Activated naive CD4-positive, alpha-beta T cell treated with Interleukin-2 at 50 U/mL for 16 hours (primary cell): Measurements from ENCODE around the gene ADORA2B.
"Not testable (repeated sequence)": the region's sequence is repeated elsewhere in the genome, so short reads cannot be mapped to it uniquely, and the experiment has no call there.

Source experiments
- DNase-seq: peaks from one replicate; pipeline ENCODE4 v3.0.0-alpha.2; 2020

Gene ADORA2B

DNA sequence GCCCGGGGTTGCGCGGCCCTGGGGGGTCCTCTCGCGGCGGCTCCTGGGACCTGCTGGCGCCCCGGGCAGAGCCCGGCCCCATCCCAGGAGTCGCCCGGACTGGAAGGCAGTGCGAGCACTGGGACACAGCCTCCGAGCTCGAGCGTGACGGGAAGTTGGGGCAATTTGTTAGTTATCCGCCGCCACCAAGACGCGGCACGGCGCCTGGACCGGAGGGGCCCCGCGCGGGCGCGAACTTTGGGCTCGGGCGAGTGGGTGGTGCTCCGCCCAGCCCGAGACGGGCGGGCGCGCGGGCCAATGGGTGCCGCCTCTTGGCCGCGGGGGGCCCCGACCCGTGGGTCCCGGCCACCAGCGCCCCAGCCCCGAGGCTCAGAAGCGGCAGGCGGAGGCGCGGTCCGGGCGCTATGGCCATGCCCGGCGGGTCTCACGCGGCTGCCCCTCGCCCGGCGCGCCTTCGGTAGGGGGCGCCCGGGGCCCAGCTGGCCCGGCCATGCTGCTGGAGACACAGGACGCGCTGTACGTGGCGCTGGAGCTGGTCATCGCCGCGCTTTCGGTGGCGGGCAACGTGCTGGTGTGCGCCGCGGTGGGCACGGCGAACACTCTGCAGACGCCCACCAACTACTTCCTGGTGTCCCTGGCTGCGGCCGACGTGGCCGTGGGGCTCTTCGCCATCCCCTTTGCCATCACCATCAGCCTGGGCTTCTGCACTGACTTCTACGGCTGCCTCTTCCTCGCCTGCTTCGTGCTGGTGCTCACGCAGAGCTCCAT lies at the start of gene ADORA2B:
TSS of gene ADORA2B (plus strand) at position 372 of the 768 bp plus-strand sequence. CDS start at position 491, 119 bp downstream.
- peak; percentile 57 for DNase-seq

DNA sequence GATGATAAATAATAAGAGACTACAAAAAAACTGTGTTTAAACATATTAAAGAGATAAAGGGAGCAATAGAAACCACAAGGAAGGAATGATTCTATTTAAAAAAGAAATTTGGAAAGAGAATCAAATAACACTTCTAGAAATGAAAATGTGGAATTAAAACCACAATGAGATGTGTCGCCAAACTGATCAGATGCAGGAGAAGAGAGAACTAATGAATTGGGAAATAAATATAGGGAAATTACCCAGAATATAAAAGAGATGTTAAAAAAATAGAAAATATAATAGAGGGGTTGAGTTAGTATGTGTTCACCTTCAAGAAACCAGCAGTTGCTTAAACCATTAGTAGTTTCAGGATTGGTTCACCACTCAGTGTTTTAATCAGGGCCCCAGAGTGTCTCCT lies 48.7 kb upstream of the ADORA2B start:
- DNase-seq: no peak

DNA sequence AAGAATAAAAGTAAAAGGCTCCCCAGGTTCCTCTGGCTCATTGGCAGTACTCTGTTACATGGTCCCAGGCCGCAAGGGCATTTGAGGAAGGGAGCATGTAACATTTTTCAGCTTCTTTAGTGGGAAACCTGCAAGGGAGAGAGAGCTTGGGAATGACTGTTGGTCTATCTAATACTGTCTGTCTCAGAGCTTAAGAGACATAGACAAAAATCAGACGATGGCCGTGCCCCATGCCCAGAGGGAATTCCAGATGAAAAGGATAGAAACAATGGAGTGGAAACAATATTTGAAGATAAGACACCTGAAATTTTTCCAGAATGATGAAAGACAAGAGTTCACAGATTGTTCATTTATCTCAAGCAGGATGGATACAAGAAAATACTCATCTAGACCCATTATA lies 48.1 kb upstream of the ADORA2B start:
- no peak for DNase-seq

DNA sequence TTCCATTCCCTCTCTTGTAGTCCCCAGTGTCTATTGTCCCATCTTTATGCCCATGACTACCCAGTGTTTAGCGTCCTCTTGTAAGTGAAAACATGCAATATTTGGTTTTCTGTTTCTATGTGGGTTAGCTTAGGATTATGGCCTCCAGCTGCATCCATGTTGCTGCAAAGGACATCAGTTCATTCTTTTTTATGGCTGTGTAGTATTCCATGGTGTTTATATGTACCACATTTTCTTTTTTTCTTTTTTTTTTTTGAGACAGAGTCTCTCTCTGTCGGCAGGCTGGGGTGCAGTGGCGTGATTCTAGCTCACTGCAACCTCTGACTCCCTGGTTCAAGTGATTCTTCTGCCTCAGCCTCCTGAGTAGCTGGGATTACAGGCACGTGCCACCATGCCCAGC lies 45.3 kb upstream of the ADORA2B start:
- DNase-seq: not testable (repeated sequence)

DNA sequence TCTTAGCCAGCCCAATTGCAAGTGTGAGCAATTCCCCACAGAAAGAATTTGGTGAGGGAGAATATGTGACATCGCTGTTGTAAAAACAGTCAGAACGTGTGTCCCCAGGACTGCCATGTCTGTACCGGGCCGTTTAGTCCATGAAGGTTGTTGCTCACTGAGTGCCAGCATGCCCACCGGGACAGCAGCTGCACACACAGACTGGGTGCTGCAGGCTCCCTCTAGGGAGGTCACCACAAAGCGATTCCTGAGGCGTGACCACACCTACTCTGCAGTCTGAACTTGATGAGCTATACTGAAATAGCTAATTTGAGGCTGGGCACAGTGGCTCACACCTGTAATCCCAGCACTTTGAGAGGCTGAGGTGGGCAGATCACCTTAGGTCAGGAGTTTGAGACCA lies 44.1 kb upstream of the ADORA2B start:
- no peak for DNase-seq

DNA sequence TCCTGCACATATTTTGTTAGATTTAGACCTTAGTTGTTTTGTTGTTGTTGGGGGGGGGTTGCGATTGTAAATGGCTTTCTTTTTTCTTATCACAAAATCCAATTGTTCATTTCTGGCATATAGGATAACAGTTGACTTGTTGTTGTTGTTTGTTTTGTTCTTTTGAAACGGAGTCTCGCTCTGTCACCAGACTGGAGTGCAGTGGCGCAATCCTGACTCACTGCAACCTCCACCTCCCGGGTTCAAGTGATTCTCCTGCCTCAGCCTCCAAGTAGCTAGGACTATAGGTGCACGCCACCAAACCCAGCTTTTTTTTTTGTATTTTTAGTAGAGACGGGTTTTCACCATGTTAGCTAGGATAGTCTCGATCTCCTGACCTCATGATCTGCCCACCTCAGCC lies 39.7 kb upstream of the ADORA2B start:
- DNase-seq: not testable (repeated sequence)

DNA sequence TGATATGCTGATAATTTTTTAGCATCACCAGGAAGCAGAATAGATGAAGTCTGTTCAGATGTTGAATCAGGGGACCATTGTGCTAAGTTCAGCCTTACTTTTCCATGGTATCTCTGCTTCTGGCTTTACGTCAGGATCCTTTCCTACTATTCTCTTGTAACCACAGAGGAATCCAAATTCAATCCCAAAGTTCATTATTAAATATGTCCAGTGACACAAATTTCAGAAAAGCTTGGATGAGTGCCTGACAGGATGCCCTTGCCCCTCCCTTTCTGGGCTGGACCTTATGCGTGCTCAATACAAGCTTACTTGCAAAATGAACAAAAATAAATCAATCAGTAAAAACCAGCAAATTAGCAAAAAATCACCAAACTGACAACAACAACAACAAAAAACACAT lies 37.6 kb upstream of the ADORA2B start:
- no peak for DNase-seq

DNA sequence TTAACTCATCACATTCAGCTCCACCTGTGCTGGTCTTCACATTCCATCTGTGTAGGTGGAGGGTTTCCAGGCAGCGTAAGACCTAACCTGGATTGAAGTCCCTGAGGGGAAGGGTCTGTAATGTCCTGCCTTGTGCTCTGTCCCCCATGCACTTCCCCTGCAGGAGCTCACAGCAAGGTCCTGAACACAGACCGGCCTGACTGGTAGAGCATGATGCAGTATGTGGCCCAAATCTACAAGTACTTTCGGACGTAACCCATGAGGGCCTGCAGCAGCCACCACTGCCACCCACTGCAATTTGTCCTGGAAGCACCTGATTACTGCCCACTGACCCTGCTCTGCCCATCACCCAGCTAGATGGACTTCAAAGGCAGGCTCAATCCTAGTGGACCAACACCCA lies 36.6 kb upstream of the ADORA2B start:
- no peak for DNase-seq

DNA sequence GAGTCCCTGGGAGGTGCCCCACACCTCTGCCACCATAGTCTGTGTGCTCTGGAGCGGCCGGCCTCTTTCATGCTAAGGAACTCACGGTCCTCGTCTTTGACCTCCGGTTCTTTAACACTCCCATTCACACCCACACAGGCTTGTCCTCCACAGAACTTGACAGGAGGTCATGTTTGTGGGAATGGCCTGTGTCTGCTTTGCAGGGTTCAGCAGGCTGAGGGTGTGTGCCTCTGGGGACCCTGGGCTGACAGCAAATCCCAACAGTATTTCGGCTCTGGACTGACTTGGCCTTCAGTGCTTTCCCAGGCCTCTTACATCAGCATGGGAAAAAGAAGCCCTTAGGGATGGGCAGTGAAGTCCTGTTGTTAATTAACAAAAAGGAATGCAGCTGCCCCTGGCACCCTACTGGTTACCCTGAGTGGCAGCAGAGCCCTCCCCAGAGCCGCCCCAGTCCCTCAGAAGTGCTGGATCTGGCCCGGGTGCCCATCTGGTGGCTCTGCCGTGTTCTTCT lies 35.4 kb upstream of the ADORA2B start:
- no peak for DNase-seq

DNA sequence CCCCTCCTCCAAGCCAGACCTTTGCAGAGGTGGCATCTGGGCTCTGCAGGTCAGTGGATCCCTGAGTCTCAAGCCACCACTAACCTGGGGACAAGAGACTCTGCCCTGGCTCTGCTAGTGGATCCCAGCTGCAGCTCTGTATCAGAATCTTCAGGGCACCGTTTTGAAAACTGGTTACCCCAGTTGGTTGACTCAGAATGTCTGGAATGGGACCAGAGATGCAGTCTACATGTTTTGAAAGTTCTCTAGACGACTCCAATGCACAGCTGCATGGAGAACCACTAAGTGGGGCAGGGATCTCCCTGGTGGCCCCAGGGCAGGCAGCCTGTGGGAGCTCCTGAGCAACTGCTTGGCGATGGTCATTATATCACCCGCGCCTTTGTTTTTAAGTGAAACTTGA lies 34.1 kb upstream of the ADORA2B start:
- no peak for DNase-seq

DNA sequence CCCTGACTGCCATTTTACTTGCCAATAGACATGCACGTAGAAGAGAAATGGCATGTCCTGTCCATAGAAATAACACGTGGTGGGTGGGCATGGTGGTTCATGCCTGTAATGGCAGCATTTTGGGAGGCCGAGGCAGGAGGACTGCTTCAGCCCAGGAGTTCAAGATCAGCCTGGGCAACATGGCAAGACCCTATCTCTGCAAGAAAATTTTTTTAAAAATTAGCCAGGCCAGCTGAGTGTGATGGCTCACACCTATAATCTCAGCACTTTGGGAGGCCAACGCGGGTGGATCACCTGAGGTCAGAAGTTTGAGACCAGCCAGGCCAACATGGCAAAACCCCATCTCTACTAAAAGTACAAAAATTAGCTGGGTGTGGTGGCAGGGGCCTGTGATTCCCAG lies 33.2 kb upstream of the ADORA2B start:
- not testable (repeated sequence) for DNase-seq

DNA sequence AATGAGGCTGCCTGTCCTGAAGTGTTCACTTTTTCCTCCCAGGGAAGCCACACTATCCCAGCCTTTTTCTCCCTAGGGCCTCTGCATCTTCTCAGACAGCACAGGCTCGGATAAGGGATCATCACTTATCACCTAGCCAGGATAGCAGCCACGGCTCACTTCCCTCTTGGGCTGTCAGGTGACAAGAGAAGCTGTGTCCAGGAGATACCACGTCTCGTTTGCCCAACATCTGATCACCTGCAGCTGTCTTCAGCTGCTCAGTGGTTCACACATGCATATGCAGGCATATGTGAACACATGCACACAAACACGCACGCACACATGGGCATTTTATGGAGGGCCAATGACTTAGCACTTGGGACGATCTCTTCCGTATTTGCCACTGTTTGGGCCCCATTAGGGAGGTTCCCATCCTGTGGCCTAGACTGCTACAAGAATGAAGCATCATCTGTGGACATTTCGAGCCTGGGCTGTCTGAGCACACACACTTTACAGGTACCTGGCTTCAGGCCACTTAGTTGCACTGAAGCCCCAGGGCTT lies 32.4 kb upstream of the ADORA2B start:
- no peak for DNase-seq

DNA sequence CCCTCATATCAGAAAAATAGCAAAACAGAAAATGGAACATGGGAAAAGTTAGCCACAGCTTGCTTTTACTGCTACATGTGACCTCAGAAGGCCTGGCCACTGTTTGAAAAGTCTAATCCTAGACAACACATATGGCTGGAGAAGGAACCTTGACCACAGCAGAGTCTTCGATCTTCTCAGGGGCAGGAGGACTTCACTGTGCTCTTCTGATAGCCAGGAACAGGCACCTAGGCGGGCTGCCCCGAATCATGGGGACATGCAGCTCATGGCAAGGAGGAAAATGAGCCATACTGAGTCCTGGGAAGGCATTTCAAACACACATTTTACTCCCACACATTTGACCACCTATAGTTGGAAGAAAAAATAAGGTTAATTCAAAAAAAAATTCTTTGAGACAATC lies 31.1 kb upstream of the ADORA2B start:
- no peak for DNase-seq

DNA sequence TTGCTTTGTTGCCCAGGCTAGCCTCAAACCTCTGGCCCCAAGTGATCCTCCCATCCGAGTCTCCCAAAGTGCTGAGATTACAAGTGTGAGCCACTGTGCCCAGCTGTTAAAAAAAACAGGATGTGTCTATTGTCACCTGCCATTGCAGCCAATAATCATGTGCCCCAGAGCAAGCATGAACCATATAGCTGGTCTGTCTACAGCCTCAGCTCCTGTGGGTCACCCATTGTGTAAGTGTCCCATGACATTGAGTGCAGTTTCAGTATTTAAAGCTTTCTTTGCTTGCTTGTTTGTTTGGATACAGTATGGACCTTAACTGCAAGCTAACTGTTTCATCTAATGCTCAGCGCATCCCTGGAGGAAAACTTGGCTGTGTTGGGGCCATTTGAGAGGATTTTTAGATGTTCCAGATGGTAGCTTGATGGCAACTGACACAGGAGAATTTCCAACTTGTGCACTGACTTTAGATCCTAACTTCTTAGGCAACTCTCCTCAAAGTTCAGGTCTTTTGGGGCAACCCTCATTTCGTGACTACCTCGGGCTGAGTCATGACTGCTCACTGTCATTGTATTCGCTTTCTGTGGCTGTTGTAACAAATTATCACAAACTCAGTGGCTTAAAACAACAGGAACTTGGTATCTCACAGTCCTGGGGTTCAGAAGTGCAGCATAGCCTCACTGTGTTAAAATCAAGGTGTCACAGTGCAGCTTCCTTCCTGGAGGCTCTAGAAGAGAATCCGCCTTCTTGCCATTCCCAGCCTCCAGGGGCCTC lies 30.3 kb upstream of the ADORA2B start:
- no peak for DNase-seq

DNA sequence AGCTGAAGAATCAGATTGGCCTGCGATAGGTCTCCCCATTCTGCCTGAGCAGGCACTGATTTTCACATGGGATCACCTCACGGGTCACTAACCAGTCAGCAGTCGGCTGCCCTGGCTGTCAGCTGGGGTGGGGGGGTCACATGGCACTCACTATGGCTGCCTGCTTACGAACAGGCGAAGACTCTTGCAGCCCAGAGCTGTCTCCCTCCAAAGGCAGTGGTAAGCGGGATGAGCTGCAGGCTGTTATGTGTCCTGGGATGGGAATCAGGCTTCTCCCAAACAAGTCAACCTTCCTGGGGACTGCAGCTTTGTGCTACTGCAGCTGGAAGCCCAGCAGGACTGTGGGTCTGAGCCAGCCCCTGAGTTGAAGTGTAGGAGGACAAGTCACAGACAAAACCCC lies 29.0 kb upstream of the ADORA2B start:
- no peak for DNase-seq

DNA sequence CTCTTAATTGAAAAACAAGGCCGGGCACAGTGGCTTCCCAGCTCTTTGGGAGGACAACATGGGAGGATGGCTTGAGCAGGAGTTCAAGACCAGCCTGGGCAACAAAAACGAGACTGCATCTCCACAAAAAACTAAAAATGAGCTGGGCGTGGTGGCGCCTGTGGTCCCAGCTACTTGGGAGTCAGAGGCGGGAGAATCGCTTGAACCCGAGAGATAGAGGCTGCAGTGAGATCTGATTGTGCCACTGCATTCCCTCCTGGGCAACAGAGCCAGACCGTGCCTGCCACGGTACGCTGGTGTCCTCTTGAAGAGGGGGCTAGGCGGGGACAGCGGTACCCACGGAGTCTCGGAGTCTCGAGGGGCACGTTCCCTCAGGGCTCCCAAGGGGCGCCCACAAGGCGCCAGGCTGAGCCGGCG lies 27.9 kb upstream of the ADORA2B start:
- DNase-seq: no peak

DNA sequence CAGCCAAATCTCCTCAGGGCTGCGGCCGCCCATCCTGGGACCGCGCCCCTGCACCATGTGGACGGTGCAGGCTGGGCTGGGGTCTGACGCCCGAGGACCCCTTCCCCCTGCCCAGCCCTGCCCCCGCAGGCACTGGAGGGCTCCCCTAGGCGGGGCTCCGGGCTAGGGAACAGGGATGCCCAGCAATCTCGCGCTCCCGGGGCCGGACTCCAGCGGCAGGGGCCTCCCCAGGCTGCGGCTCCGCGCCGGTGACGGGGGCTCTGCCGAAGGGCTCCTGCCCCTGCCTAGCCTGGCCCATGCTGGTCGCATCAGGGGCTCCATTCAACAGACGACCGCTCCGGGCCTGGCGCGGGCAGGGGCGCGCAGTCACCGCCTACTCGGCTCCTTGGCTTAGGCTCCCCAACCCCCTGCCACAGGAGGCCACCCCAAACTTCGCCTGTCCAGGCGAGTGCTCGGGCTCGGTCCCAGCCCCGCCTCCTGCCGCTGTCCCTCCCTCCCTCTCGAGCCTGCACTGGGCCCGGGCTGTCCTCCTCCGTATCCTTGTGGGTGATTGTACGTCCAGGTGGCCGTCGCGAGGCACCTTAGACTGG lies 27.4 kb upstream of the ADORA2B start:
- DNase-seq: no peak

DNA sequence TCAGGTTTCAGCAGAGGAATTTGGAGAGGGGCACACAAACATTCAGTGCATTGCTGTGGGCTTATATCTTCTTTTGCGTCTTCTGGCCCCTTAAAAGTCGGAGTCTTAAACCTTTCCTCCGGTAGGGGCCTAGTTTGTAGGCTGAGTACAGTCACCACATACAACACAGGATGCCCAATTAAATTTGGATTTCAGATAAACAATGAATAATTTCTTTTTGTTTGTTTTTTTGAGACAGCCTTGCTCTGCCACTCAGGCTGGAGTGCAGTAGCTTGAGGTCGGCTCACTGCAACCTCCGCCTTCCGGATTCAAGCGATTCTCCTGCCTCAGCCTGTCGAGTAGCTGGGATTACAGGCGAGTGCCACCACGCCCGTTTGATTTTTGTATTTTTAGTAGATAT lies 26.7 kb upstream of the ADORA2B start:
- DNase-seq: no peak

DNA sequence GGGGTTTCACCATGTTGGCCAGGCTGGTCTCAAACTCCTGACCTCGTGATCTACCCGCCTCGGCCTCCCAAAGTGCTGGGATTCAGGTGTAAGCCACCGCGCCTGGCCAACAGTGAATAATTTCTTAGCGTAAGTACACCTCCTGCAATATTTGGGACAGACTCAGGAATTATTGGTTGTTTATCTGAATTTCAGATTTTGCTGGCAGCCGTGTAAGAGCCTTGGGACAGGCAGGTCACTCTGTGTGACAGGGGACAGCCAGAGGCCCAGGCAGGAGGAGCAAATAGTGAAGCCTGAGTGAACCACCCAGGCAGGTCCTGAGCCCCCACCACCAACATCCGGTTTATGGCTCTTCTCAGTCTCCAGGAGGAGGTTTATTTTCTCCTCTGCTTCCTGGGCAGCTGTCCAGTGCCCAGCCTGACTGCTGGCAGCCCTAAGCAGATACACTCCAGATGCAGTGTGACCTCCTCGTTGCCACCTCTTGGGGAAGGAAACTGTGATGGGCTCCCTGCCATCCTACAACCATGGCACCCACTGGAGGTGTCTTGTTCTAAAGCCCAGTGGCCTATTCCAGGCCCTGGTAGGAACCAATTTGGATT lies 26.2 kb upstream of the ADORA2B start:
- DNase-seq: no peak

DNA sequence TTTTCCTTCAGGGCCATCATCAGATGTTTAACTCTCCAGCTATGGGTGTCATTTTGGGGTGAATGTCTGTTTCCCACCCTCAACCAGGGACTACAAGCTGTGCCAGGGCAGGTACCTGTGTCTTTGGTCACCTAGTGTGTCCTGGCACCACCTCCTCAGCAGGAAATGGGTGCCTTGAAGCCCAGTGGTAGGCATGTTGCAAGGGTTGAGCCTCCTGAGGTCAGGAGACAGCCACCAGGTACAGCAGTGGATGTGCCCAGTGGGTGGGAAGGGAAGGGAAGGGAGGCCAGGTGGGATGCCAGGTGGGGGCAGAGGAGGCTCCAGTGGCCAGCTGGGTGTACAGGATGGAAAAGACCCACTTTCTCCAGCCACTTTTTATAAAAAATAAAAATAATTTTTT lies 25.5 kb upstream of the ADORA2B start:
- no peak for DNase-seq

DNA sequence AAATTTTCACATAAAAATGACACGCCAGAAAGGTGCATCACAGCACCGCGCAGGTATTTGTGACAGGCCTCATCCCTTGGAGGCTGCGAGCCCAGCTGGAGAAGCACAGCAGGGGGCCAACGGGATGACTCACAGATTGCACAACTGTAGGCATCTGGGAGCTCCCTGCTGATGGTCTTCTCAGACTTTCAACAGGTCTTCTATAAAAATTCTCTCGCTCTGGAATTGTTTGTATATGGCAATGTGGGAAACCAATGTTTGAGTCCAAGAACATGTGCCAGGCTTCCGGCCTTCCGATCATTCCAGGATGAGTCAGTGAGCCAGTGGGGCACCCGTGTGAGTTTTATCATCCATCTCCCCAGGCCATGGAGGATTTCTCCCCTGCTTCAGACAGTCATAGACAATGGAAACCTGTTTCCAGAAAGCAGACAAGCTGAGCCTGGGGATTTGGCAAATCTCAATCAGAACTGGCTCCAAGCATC lies 24.1 kb upstream of the ADORA2B start:
- DNase-seq: no peak

DNA sequence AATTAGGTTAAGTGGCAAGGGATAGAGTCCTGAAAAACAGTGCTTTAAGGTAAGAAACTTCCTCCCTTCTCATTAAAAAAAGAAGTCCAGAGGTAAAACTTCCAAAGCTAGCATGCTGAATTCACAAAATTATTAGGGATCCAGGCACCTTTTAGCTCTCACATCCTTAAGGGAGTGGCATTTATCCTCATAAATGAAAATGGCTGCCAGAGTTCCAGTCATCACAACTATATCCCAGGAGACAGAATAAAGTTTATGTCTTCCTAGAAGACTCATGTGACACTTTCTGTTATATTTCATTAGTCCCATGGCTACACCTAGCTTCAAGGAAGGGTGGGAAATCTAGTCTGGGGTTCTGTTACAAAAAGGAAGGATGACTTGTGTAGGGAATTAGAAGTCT lies 23.3 kb upstream of the ADORA2B start:
- DNase-seq: no peak

DNA sequence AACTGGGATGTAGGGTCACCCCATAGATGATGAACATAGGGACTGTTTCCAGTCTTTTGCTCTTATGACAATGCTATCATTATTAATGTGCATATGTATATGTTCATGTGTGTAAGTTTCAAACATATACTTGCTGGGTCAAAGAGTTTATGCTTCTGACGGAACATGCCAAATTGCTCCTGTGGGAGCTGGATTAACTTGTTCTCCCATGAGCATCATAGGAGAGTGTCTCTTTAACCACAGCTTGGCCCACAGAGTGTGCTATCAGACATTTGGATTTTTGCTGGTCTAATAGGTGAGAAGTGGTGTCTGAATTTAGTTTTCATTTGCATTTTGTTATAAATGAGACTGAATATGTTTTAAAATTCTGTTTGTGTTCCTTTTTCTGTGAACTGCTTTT lies 22.3 kb upstream of the ADORA2B start:
- DNase-seq: no peak
